ENCODE data around the gene MARK3.

- TF ChIP-seq CTCF (IDR thresholded peaks at IDR 0.05): no peak
- TF ChIP-seq POLR2A (IDR thresholded peaks at IDR 0.05): no peak
Measured at GRCh38 chr14:103526914-103527248, 141.7 kb downstream of the MARK3 start.
